PC-3 (cell line): Measurements from ENCODE around the gene MYO3B. TPM values are rescaled to one million over a fixed set of nuclear protein-coding genes. Genes with fewer than 3 reads are reported as not detected.

Experiments used
- ATAC-seq: fragments of 200-7000 bp; cut with Tn5 transposase; 2 replicates; pipeline ENCODE4 v1.9.1; 2020; ENCODE audit warnings: mild to moderate bottlenecking, moderate library complexity
- BruUV-seq: library from RNA; stranded (reverse); fragments of 400-500 nt; replicated peaks from 2 replicates; lab custom pipeline; 2021; lab: Mats Ljungman, UMichigan
- CTCF ChIA-PET: fragments of 300-600 bp; sonication (Branson Sonifier 250); formaldehyde crosslinking; loops from one replicate; lab custom pipeline; 2022; ENCODE audit warnings: antibody characterized with exemption; lab: Charles Lee
- POLR2A ChIA-PET: fragments of 300-600 bp; sonication (Branson Sonifier 250); formaldehyde crosslinking; loops from one replicate; lab custom pipeline; 2022; ENCODE audit warnings: antibody characterized with exemption; ENCODE audit not compliant: unreplicated experiment; lab: Charles Lee
- DNase-seq: peaks from one replicate; pipeline ENCODE4 v3.0.0-alpha.2; 2015
- H2AFZ ChIP-seq: fragments of 300-600 bp; sonication (generic); 2 replicates; pipeline ENCODE4 v1.6.0; 2016; ENCODE audit warnings: antibody characterized with exemption, low read length
- H3F3A ChIP-seq: fragments of 300-600 bp; sonication (generic); one replicate; pipeline ENCODE4 v1.6.0; 2017; ENCODE audit warnings: antibody characterized with exemption, low read length, control low read depth, mild to moderate bottlenecking; ENCODE audit not compliant: unreplicated experiment
- H3K27ac ChIP-seq: fragments of 300-600 bp; sonication (generic); 2 replicates; pipeline ENCODE4 v1.5.1; 2016; ENCODE audit warnings: mild to moderate bottlenecking, low read length
- H3K27me3 ChIP-seq: fragments of 300-600 bp; sonication (generic); 2 replicates; pipeline ENCODE4 v1.6.1; 2016; ENCODE audit warnings: low read length, mixed read lengths
- H3K36me3 ChIP-seq: fragments of 300-600 bp; sonication (generic); 2 replicates; pipeline ENCODE4 v1.6.1; 2016; ENCODE audit warnings: low read depth, mixed run types, low read length, mixed read lengths
- H3K4me1 ChIP-seq: fragments of 300-600 bp; sonication (generic); 2 replicates; pipeline ENCODE4 v1.5.1; 2016; ENCODE audit warnings: low read length; ENCODE audit not compliant: insufficient read depth
- H3K4me2 ChIP-seq: fragments of 300-600 bp; sonication (generic); 2 replicates; pipeline ENCODE4 v1.6.0; 2016; ENCODE audit warnings: low read length
- H3K4me3 ChIP-seq: fragments of 300-600 bp; sonication (generic); 2 replicates; pipeline ENCODE4 v1.5.1; 2016; ENCODE audit warnings: mild to moderate bottlenecking, low read length, mixed read lengths
- H3K79me2 ChIP-seq: fragments of 300-600 bp; sonication (generic); 2 replicates; pipeline ENCODE4 v1.6.1; 2017; ENCODE audit warnings: low read length, mixed read lengths
- H3K9ac ChIP-seq: fragments of 300-600 bp; sonication (generic); 2 replicates; pipeline ENCODE4 v1.6.0; 2016; ENCODE audit warnings: mild to moderate bottlenecking, low read length
- H3K9me2 ChIP-seq: fragments of 300-600 bp; sonication (generic); replicated peaks from 2 replicates; pipeline ENCODE4 v1.6.1; 2016; ENCODE audit warnings: mixed run types, low read length, mixed read lengths
- H3K9me3 ChIP-seq: fragments of 300-600 bp; sonication (generic); 2 replicates; pipeline ENCODE4 v1.6.1; 2016; ENCODE audit warnings: low read length, mixed read lengths
- H4K20me1 ChIP-seq: fragments of 300-600 bp; sonication (generic); 2 replicates; pipeline ENCODE4 v1.6.1; 2016; ENCODE audit warnings: low read length, mixed read lengths
- CTCF ChIP-seq: fragments of 300-600 bp; sonication (generic); conservative IDR thresholded peaks from 2 replicates; pipeline ENCODE4 v1.5.1; 2017; ENCODE audit warnings: antibody characterized with exemption, low read depth, mild to moderate bottlenecking, low read length
- EZH2 ChIP-seq: fragments of 300-600 bp; sonication (generic); IDR thresholded peaks from one replicate; pipeline ENCODE4 v1.6.1; 2017; ENCODE audit warnings: antibody characterized with exemption, mild to moderate bottlenecking, low read length; ENCODE audit not compliant: unreplicated experiment
- EZH2phosphoT487 ChIP-seq: fragments of 300-600 bp; sonication (generic); IDR thresholded peaks from 2 replicates; pipeline ENCODE4 v1.6.1; 2018; ENCODE audit warnings: mild to moderate bottlenecking, antibody characterized with exemption, low read length, borderline replicate concordance
- intact Hi-C: fragments of 100-400 bp; cut with micrococcal nuclease; formaldehyde crosslinking; loops from 2 replicates; pipeline ENCODE4 v1.9.0; 2023
- total RNA-seq: library from RNA; depleted of rRNA; stranded (reverse); fragments of >200 nt; gene quantifications from 2 replicates; pipeline ENCODE4 v1.2.3, GENCODE V29; 2014

Gene MYO3B
- total RNA-seq, 1 experiment from 2014 or later: 1.1 TPM

DNA sequence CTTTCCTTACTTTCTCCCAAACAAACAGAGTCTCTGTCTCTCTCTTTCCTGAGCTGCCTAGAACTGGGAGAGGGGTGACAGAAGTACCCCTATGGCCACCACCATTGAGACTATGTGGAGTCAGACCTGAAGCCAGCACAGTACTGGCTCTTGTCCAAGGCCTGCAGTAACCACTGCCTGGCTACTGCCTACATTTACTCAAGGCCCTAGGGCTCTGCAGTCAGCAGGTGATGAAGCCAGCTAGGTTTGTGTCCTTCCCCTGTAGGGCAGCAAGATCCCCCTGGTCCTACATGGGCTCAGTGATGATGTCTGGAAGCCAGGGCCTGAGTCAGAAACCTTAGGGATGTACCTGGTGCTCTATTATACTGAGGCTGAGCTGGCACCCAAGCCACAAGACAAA is 12.2 kb downstream of the MYO3B start:
- CTCF ChIA-PET: no interaction called here
- no peak for ATAC-seq

DNA sequence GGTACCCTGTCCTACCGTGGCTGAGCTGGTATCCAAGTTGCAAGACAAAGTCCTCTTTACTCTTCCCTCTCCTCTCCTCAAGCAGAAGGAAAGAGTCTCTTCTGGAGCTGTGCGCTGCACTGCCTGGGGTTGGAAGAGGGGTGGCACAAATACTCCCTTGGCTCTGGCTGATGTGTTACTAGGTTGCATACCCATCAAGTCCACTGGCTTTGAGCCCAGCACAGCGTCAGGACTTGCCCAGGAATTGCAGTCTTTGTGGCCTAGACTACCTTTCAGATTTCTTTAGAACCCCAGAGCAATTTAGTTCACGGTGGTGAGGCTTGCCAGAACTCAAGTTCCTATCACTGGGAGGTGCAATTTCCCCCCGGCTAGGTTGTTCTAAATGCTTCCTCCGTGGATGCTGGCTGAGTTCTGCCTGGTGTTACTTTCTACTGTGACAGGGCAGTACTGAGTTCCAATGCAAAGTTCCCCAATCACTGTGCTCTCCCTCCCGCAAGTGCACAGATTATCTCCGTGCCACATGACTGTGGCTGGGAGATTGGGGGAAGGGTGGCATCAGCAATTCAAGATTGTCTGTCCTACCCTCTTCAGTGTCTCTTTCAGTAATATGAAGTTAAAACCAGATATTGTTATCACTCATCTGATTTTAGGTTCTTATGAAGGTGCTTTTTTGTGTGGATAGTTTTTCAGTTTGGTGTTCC is 13.4 kb downstream of the MYO3B start:
- no peaks in the 10 kb centered on the region for H4K20me1 ChIP-seq
- H3F3A ChIP-seq: no peaks in the 10 kb centered on the region
- H3K27me3 ChIP-seq: no peaks in the 10 kb centered on the region
- H3K4me3 ChIP-seq: no peak overlapping the region
- H3K4me2 ChIP-seq: no peak overlapping the region
- ChIA-PET POLR2A (no interaction called here), CTCF (no interaction called here)
- H3K36me3 ChIP-seq: no peaks in the 10 kb centered on the region
- H3K27ac ChIP-seq: no peak overlapping the region
- intact Hi-C loops: no loop called here
- TF ChIP-seq CTCF (no peak), EZH2phosphoT487 (no peak), EZH2 (no peak)
- H2AFZ ChIP-seq: no peak overlapping the region
- no TSS peak for BruUV-seq
- 0 out of 2 replicates have a peak, but pooled peaks cover 6% of the 10 kb centered on the region for H3K4me1 ChIP-seq
- DNase-seq (no peak), ATAC-seq (no peak)
- H3K79me2 ChIP-seq: no peaks in the 10 kb centered on the region
- no peak overlapping the region for H3K9ac ChIP-seq
- no peaks in the 10 kb centered on the region for H3K9me2 ChIP-seq
- H3K9me3 ChIP-seq: 0 out of 2 replicates have a peak, but pooled peaks cover 4% of the 10 kb centered on the region

More for the DNA sequence above, 12.2 kb downstream of the MYO3B start:
- Histone ChIP-seq H3K9me3 (0 out of 2 replicates have a peak, but pooled peaks cover 4% of the 10 kb centered on the region), H3K27ac (no peak overlapping the region), H3K4me3 (no peak overlapping the region), H3K4me2 (no peak overlapping the region), H3K4me1 (0 out of 2 replicates have a peak, but pooled peaks cover 6% of the 10 kb centered on the region), H4K20me1 (no peaks in the 10 kb centered on the region), H3K27me3 (no peaks in the 10 kb centered on the region), H2AFZ (no peak overlapping the region), H3K36me3 (no peaks in the 10 kb centered on the region), H3K9me2 (no peaks in the 10 kb centered on the region), H3F3A (no peaks in the 10 kb centered on the region), H3K79me2 (no peaks in the 10 kb centered on the region), H3K9ac (no peak overlapping the region)
- no peak for DNase-seq
- no peak for TF ChIP-seq CTCF
- BruUV-seq: no TSS peak
- POLR2A ChIA-PET: no interaction called here
- intact Hi-C loops: no loop called here

DNA sequence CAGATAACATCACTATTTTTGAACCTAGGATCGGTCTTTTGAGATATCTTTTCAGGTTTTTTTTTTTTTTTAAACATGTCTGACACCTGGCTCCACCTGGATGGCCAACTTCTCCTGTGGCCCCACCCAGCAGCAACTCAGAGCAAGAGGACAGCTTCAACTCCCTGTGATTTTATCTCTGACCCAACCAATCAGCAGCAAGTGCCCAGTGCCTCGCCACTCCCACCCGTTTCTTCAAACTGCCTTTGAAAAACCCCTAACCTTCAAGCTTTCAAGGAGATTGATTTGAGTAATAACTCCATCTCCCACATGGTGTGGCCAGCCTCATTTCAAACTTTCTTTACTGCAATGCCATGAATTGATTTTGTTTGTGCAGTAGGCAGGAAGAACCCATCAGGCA is 19.0 kb downstream of the MYO3B start:
- no peak overlapping the region for H2AFZ ChIP-seq

More for the DNA sequence above, 19.0 kb downstream of the MYO3B start:
- no peaks in the 10 kb centered on the region for H3K79me2 ChIP-seq
- no peak overlapping the region for H3K9ac ChIP-seq
- no peaks in the 10 kb centered on the region for H3K9me3 ChIP-seq
- H3K36me3 ChIP-seq: no peaks in the 10 kb centered on the region
- ATAC-seq (no peak), DNase-seq (no peak)
- POLR2A ChIA-PET: no interaction called here
- CTCF ChIA-PET: no interaction called here
- TF ChIP-seq CTCF: no peak
- TF ChIP-seq EZH2: no peak
- TF ChIP-seq EZH2phosphoT487: no peak
- H3K4me1 ChIP-seq: 0 out of 2 replicates have a peak, but pooled peaks cover 6% of the 10 kb centered on the region
- intact Hi-C loops: no loop called here
- H3K27ac ChIP-seq: no peak overlapping the region
- H3F3A ChIP-seq: no peaks in the 10 kb centered on the region
- no peaks in the 10 kb centered on the region for H3K27me3 ChIP-seq
- no peaks in the 10 kb centered on the region for H3K9me2 ChIP-seq
- H4K20me1 ChIP-seq: no peaks in the 10 kb centered on the region
- BruUV-seq: no TSS peak
- H3K4me2 ChIP-seq: no peak overlapping the region
- H3K4me3 ChIP-seq: no peak overlapping the region
